ENCODE measurements around the gene PDGFD.

The PDGFD gene

GRCh38 chr11:104122836-104123235, 41.1 kb downstream of the PDGFD start:
- H3K4me1 ChIP-seq (ENCODE audit: control insufficient read depth, insufficient read depth, low read length): peaks cover 9% of the 10 kb centered on the region
- no peaks in the 10 kb centered on the region for H3K27me3 ChIP-seq (ENCODE audit: control insufficient read depth, insufficient read depth, low read length, poor library complexity, severe bottlenecking)
- H3K27ac ChIP-seq (ENCODE audit: insufficient read depth, low read depth, low read length, poor library complexity, severe bottlenecking): no peak overlapping the region
- 75% methylated on average over 2 of the region's 2 CpGs; no CpG with 5 or more reads in 1 of the 2 experiments for WGBS, 2 experiments
- no peaks in the 10 kb centered on the region for H3K36me3 ChIP-seq (ENCODE audit: control insufficient read depth, insufficient read depth, low read length)
- no peak overlapping the region for H3K4me3 ChIP-seq (ENCODE audit: insufficient read depth, low read depth, low read length)
- peaks cover 3% of the 10 kb centered on the region for H3K9me3 ChIP-seq (ENCODE audit: control insufficient read depth, low read length)

GRCh38 chr11:104122011-104122635, 41.8 kb downstream of the PDGFD start:
- Histone ChIP-seq H3K27ac (ENCODE audit: insufficient read depth, low read depth, low read length, poor library complexity, severe bottlenecking) (no peak overlapping the region), H3K4me1 (ENCODE audit: control insufficient read depth, insufficient read depth, low read length) (peaks cover 9% of the 10 kb centered on the region), H3K36me3 (ENCODE audit: control insufficient read depth, insufficient read depth, low read length) (no peaks in the 10 kb centered on the region), H3K4me3 (ENCODE audit: insufficient read depth, low read depth, low read length) (no peak overlapping the region), H3K27me3 (ENCODE audit: control insufficient read depth, insufficient read depth, low read length, poor library complexity, severe bottlenecking) (no peaks in the 10 kb centered on the region), H3K9me3 (ENCODE audit: control insufficient read depth, low read length) (peaks cover 3% of the 10 kb centered on the region)

- Histone ChIP-seq H3K27me3 (ENCODE audit: control insufficient read depth, insufficient read depth, low read length, poor library complexity, severe bottlenecking) (no peaks in the 10 kb centered on the region), H3K27ac (ENCODE audit: insufficient read depth, low read depth, low read length, poor library complexity, severe bottlenecking) (no peak overlapping the region), H3K4me3 (ENCODE audit: insufficient read depth, low read depth, low read length) (no peak overlapping the region), H3K36me3 (ENCODE audit: control insufficient read depth, insufficient read depth, low read length) (no peaks in the 10 kb centered on the region), H3K9me3 (ENCODE audit: control insufficient read depth, low read length) (peaks cover 3% of the 10 kb centered on the region), H3K4me1 (ENCODE audit: control insufficient read depth, insufficient read depth, low read length) (peaks cover 9% of the 10 kb centered on the region)
- WGBS, 2 experiments: 70 to 80% methylated on average over 4 of the region's 4 CpGs
Observed at GRCh38 chr11:104120493-104121137, 43.3 kb downstream of the PDGFD start.

GRCh38 chr11:104118105-104118744, 45.7 kb downstream of the PDGFD start:
- Histone ChIP-seq H3K27me3 (ENCODE audit: control insufficient read depth, insufficient read depth, low read length, poor library complexity, severe bottlenecking) (no peaks in the 10 kb centered on the region), H3K27ac (ENCODE audit: insufficient read depth, low read depth, low read length, poor library complexity, severe bottlenecking) (no peak overlapping the region), H3K36me3 (ENCODE audit: control insufficient read depth, insufficient read depth, low read length) (no peaks in the 10 kb centered on the region), H3K4me1 (ENCODE audit: control insufficient read depth, insufficient read depth, low read length) (peaks cover 9% of the 10 kb centered on the region), H3K4me3 (ENCODE audit: insufficient read depth, low read depth, low read length) (no peak overlapping the region), H3K9me3 (ENCODE audit: control insufficient read depth, low read length) (peaks cover 3% of the 10 kb centered on the region)
- WGBS, 2 experiments: 88 to 100% methylated on average over 1 of the region's 1 CpG

GRCh38 chr11:104113541-104113940, 50.4 kb downstream of the PDGFD start:
- peaks cover 3% of the 10 kb centered on the region for H3K9me3 ChIP-seq (ENCODE audit: control insufficient read depth, low read length)
- no peak overlapping the region for H3K27ac ChIP-seq (ENCODE audit: insufficient read depth, low read depth, low read length, poor library complexity, severe bottlenecking)
- no peaks in the 10 kb centered on the region for H3K27me3 ChIP-seq (ENCODE audit: control insufficient read depth, insufficient read depth, low read length, poor library complexity, severe bottlenecking)
- WGBS, 2 experiments: 92 to 98% methylated on average over 2 of the region's 2 CpGs
- no peaks in the 10 kb centered on the region for H3K36me3 ChIP-seq (ENCODE audit: control insufficient read depth, insufficient read depth, low read length)
- no peaks in the 10 kb centered on the region for H3K4me1 ChIP-seq (ENCODE audit: control insufficient read depth, insufficient read depth, low read length)
- H3K4me3 ChIP-seq (ENCODE audit: insufficient read depth, low read depth, low read length): no peak overlapping the region

- Histone ChIP-seq H3K27ac (ENCODE audit: insufficient read depth, low read depth, low read length, poor library complexity, severe bottlenecking) (no peak overlapping the region), H3K4me3 (ENCODE audit: insufficient read depth, low read depth, low read length) (no peak overlapping the region), H3K36me3 (ENCODE audit: control insufficient read depth, insufficient read depth, low read length) (no peaks in the 10 kb centered on the region), H3K27me3 (ENCODE audit: control insufficient read depth, insufficient read depth, low read length, poor library complexity, severe bottlenecking) (no peaks in the 10 kb centered on the region), H3K4me1 (ENCODE audit: control insufficient read depth, insufficient read depth, low read length) (no peaks in the 10 kb centered on the region), H3K9me3 (ENCODE audit: control insufficient read depth, low read length) (no peaks in the 10 kb centered on the region)
- WGBS, 2 experiments: 96% methylated on average over 5 of the region's 5 CpGs
Observed at GRCh38 chr11:104106136-104106754, 57.7 kb downstream of the PDGFD start.

GRCh38 chr11:104105155-104105554, 58.8 kb downstream of the PDGFD start:
- 94% methylated on average over 1 of the region's 1 CpG; no CpG with 5 or more reads in 1 of the 2 experiments for WGBS, 2 experiments

GRCh38 chr11:104104664-104105063, 59.3 kb downstream of the PDGFD start:
- no peak overlapping the region for H3K4me3 ChIP-seq (ENCODE audit: insufficient read depth, low read depth, low read length)
- 89 to 95% methylated on average over 1 to 3 of the region's 3 CpGs for WGBS, 2 experiments
- no peaks in the 10 kb centered on the region for H3K4me1 ChIP-seq (ENCODE audit: control insufficient read depth, insufficient read depth, low read length)
- H3K27me3 ChIP-seq (ENCODE audit: control insufficient read depth, insufficient read depth, low read length, poor library complexity, severe bottlenecking): no peaks in the 10 kb centered on the region
- H3K36me3 ChIP-seq (ENCODE audit: control insufficient read depth, insufficient read depth, low read length): no peaks in the 10 kb centered on the region
- no peaks in the 10 kb centered on the region for H3K9me3 ChIP-seq (ENCODE audit: control insufficient read depth, low read length)
- no peak overlapping the region for H3K27ac ChIP-seq (ENCODE audit: insufficient read depth, low read depth, low read length, poor library complexity, severe bottlenecking)

More at GRCh38 chr11:104105155-104105554, 58.8 kb downstream of the PDGFD start:
- Histone ChIP-seq H3K4me3 (ENCODE audit: insufficient read depth, low read depth, low read length) (no peak overlapping the region), H3K27ac (ENCODE audit: insufficient read depth, low read depth, low read length, poor library complexity, severe bottlenecking) (no peak overlapping the region), H3K9me3 (ENCODE audit: control insufficient read depth, low read length) (no peaks in the 10 kb centered on the region), H3K36me3 (ENCODE audit: control insufficient read depth, insufficient read depth, low read length) (no peaks in the 10 kb centered on the region), H3K27me3 (ENCODE audit: control insufficient read depth, insufficient read depth, low read length, poor library complexity, severe bottlenecking) (no peaks in the 10 kb centered on the region), H3K4me1 (ENCODE audit: control insufficient read depth, insufficient read depth, low read length) (no peaks in the 10 kb centered on the region)

GRCh38 chr11:104104201-104104600, 59.7 kb downstream of the PDGFD start:
- Histone ChIP-seq H3K4me3 (ENCODE audit: insufficient read depth, low read depth, low read length) (no peak overlapping the region), H3K36me3 (ENCODE audit: control insufficient read depth, insufficient read depth, low read length) (no peaks in the 10 kb centered on the region), H3K27me3 (ENCODE audit: control insufficient read depth, insufficient read depth, low read length, poor library complexity, severe bottlenecking) (no peaks in the 10 kb centered on the region), H3K4me1 (ENCODE audit: control insufficient read depth, insufficient read depth, low read length) (no peaks in the 10 kb centered on the region), H3K9me3 (ENCODE audit: control insufficient read depth, low read length) (no peaks in the 10 kb centered on the region), H3K27ac (ENCODE audit: insufficient read depth, low read depth, low read length, poor library complexity, severe bottlenecking) (no peak overlapping the region)
- WGBS, 2 experiments: 83 to 100% methylated on average over 1 to 2 of the region's 2 CpGs

- no peaks in the 10 kb centered on the region for H3K9me3 ChIP-seq (ENCODE audit: control insufficient read depth, low read length)
- no peaks in the 10 kb centered on the region for H3K4me1 ChIP-seq (ENCODE audit: control insufficient read depth, insufficient read depth, low read length)
- H3K27ac ChIP-seq (ENCODE audit: insufficient read depth, low read depth, low read length, poor library complexity, severe bottlenecking): no peak overlapping the region
- WGBS, 2 experiments: 31% methylated on average over 3 of the region's 3 CpGs; no CpG with 5 or more reads in 1 of the 2 experiments
- H3K27me3 ChIP-seq (ENCODE audit: control insufficient read depth, insufficient read depth, low read length, poor library complexity, severe bottlenecking): no peaks in the 10 kb centered on the region
- no peak overlapping the region for H3K4me3 ChIP-seq (ENCODE audit: insufficient read depth, low read depth, low read length)
- no peaks in the 10 kb centered on the region for H3K36me3 ChIP-seq (ENCODE audit: control insufficient read depth, insufficient read depth, low read length)
Observed at GRCh38 chr11:104098555-104098954, 65.4 kb downstream of the PDGFD start.

Measured in ectodermal cell (in vitro differentiated cells).